Bronchial epithelial cell (primary cell): ENCODE data around the gene TMEM150C. TPM values are rescaled to one million over a fixed set of nuclear protein-coding genes. Genes with fewer than 3 reads are reported as not detected.

ENCODE experiments used
- DNase-seq: peaks from one replicate; pipeline ENCODE4 v3.0.0-alpha.2; 2010; ENCODE audit warnings: low read depth
- FAIRE-seq: peaks from 2 replicates; lab custom pipeline; 2011; peaks lifted over from hg19 to GRCh38; lab: Jason Lieb, UNC
- H3K27me3 ChIP-seq: 2 replicates; pipeline ENCODE4 v1.5.1; 2011; ENCODE audit warnings: low read length; ENCODE audit not compliant: control insufficient read depth, insufficient read depth
- H3K36me3 ChIP-seq: 2 replicates; pipeline ENCODE4 v1.5.1; 2011; ENCODE audit warnings: low read length; ENCODE audit not compliant: control insufficient read depth, insufficient read depth
- H3K4me3 ChIP-seq: 2 replicates; pipeline ENCODE4 v1.5.1; 2011; ENCODE audit warnings: mild to moderate bottlenecking, low read depth, low read length, control low read depth
- CTCF ChIP-seq: IDR thresholded peaks from 2 replicates; pipeline ENCODE4 v1.5.1; 2011; ENCODE audit warnings: mild to moderate bottlenecking, moderate library complexity, low read length, control low read depth, inconsistent platforms; ENCODE audit not compliant: insufficient read depth, severe bottlenecking
- total RNA-seq: library from RNA; depleted of rRNA; stranded (reverse); fragments of >200 nt; gene quantifications from 2 replicates; pipeline ENCODE4 v1.2.1, GENCODE V29; 2014

TMEM150C gene
- total RNA-seq, 1 donor from 2014 or later, result under 0.01 TPM

DNA sequence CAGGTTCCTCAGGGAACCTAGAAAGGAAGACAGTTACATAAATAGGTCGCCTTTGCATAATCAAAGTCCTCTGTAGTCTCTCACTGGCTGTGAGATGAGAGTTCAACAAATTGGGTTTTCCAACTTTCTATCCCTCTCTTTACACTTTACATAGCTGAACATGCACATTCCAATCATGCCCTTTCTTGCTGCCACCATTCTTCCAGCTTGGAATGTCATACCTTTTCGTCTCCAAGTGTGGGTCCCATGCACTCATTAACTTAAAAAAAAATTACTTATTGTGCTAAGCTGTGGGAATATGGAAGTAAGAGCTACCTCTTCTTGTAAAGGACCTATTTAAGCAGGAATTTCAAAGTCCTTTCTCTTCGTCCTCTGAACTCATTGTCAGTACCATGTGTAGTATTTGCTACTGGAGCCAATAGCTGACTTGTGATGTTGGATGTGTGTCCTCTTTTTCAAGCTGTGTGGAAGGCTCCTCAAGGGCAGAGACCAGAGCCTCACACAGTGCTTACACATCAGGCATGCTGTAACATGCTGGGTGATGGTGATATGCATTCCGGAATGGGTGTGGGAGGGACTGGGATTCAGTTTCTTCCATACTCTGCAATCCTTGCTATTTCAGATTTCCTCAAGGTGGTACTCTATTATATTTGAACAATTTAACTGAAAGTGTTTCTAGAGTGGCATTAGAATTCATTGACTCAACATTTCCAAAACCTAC, 124.3 kb downstream of the TMEM150C start:
- TF ChIP-seq CTCF, result no peak
- FAIRE-seq (peak; percentile 95), DNase-seq (peak; percentile 98)
- Histone ChIP-seq H3K4me3 (no peak overlapping the region), H3K27me3 (no peaks in the 10 kb centered on the region), H3K36me3 (peaks cover 3% of the 10 kb centered on the region)

- Histone ChIP-seq H3K36me3 (peaks cover 3% of the 10 kb centered on the region), H3K4me3 (no peak overlapping the region), H3K27me3 (no peaks in the 10 kb centered on the region)
- TF ChIP-seq CTCF, result no peak
- DNase-seq (no peak), FAIRE-seq (no peak)
Measured at GRCh38 chr4:82436780-82437179, 125.0 kb downstream of the TMEM150C start.

DNA sequence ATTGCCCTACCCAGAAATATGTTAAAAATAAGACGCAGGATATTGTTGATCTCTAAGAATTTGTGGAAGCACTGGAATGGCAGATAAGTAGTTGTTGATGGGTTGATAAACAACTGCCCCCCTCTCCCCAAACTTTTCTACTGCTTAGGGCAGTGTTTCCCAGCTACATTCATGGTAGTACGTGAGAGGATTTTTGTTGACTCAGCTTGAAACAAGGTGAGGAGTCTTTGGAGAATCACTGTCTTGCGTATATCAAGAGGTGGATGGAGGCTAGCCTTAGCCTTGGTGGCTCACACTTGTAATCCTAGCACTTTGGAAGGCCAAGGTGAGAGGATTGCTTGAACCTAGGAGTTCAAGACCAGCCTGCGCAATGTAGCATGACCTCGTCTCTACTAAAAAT, 125.7 kb downstream of the TMEM150C start:
- FAIRE-seq, result no peak
- H3K36me3 ChIP-seq, result peaks cover 3% of the 10 kb centered on the region
- no peak for TF ChIP-seq CTCF

GRCh38 chr4:82434949-82435348, 126.8 kb downstream of the TMEM150C start:
- no peak overlapping the region for H3K4me3 ChIP-seq
- DNase-seq (no peak), FAIRE-seq (no peak)
- TF ChIP-seq CTCF, result no peak
- H3K27me3 ChIP-seq, result no peaks in the 10 kb centered on the region
- peaks cover 2% of the 10 kb centered on the region for H3K36me3 ChIP-seq

More for the DNA sequence above, 125.7 kb downstream of the TMEM150C start:
- Histone ChIP-seq H3K4me3 (no peak overlapping the region), H3K27me3 (no peaks in the 10 kb centered on the region)
- no peak for DNase-seq

- DNase-seq, result peak; percentile 59
- no peak for TF ChIP-seq CTCF
- Histone ChIP-seq H3K36me3 (peaks cover 2% of the 10 kb centered on the region), H3K4me3 (no peak overlapping the region), H3K27me3 (no peaks in the 10 kb centered on the region)
- no peak for FAIRE-seq
Measured at GRCh38 chr4:82433791-82434190, 128.0 kb downstream of the TMEM150C start.

Other genes starting within 250 kb of the TMEM150C start
- 22.6 and 24.1 TPM in 2 replicates for gene HNRNPD, start 188.0 kb downstream of the TMEM150C start, total RNA-seq
- gene HNRNPDL, start 131.5 kb downstream of the TMEM150C start, total RNA-seq, result 95.9 and 141 TPM in 2 replicates
- 94.3 and 136 TPM in 2 replicates for gene ENOPH1, start 131.4 kb downstream of the TMEM150C start, total RNA-seq
- 1.3 and 4.2 TPM in 2 replicates for gene SCD5, start 236.8 kb upstream of the TMEM150C start, total RNA-seq